Measurements from ENCODE around the gene ARHGEF33. TPM values are rescaled to one million over a fixed set of nuclear protein-coding genes. Genes with fewer than 3 reads are reported as not detected.

ARHGEF33 gene
- total RNA-seq, 1 donor from 2014 or later: 1.1 TPM

GRCh38 chr2:38892819-38893218 is 3.1 kb downstream of the ARHGEF33 start:
- DNase-seq (ENCODE audit: low read depth, low spot score): no peak
- Mint-ChIP-seq H3K4me3 (no peak overlapping the region), H3K36me3 (ENCODE audit: low read depth) (no peaks in the 10 kb centered on the region), H3K4me1 (no peaks in the 10 kb centered on the region), H3K27me3 (ENCODE audit: low read depth) (no peaks in the 10 kb centered on the region), H3K9me3 (no peaks in the 10 kb centered on the region), H3K27ac (ENCODE audit: unreplicated experiment) (no peak overlapping the region)
- TF ChIP-seq CTCF (conservative IDR thresholded peaks at IDR 0.05): no peak

GRCh38 chr2:38898256-38898655 is 8.6 kb downstream of the ARHGEF33 start:
- DNase-seq (ENCODE audit: low read depth, low spot score): no peak
- Mint-ChIP-seq H3K4me1 (no peaks in the 10 kb centered on the region), H3K27ac (ENCODE audit: unreplicated experiment) (no peak overlapping the region), H3K4me3 (no peak overlapping the region), H3K9me3 (no peaks in the 10 kb centered on the region), H3K36me3 (ENCODE audit: low read depth) (no peaks in the 10 kb centered on the region), H3K27me3 (ENCODE audit: low read depth) (no peaks in the 10 kb centered on the region)
- no peak for TF ChIP-seq CTCF (conservative IDR thresholded peaks at IDR 0.05)

- no peak for DNase-seq (ENCODE audit: low read depth, low spot score)
- no peaks in the 10 kb centered on the region for H3K4me1 Mint-ChIP-seq
- no peaks in the 10 kb centered on the region for H3K27me3 Mint-ChIP-seq (ENCODE audit: low read depth)
- H3K27ac Mint-ChIP-seq (ENCODE audit: unreplicated experiment): no peak overlapping the region
- no peak for TF ChIP-seq CTCF (conservative IDR thresholded peaks at IDR 0.05)
- H3K4me3 Mint-ChIP-seq: no peak overlapping the region
- no peaks in the 10 kb centered on the region for H3K9me3 Mint-ChIP-seq
- H3K36me3 Mint-ChIP-seq (ENCODE audit: low read depth): no peaks in the 10 kb centered on the region
Observed at GRCh38 chr2:38900726-38901125, 11.1 kb downstream of the ARHGEF33 start.

GRCh38 chr2:38905251-38905650 is 15.6 kb downstream of the ARHGEF33 start:
- Mint-ChIP-seq H3K9me3 (no peaks in the 10 kb centered on the region), H3K4me3 (no peak overlapping the region), H3K27me3 (ENCODE audit: low read depth) (no peaks in the 10 kb centered on the region), H3K4me1 (no peaks in the 10 kb centered on the region), H3K27ac (ENCODE audit: unreplicated experiment) (no peak overlapping the region), H3K36me3 (ENCODE audit: low read depth) (no peaks in the 10 kb centered on the region)
- DNase-seq (ENCODE audit: low read depth, low spot score): no peak
- TF ChIP-seq CTCF (conservative IDR thresholded peaks at IDR 0.05): no peak

- Mint-ChIP-seq H3K27me3 (ENCODE audit: low read depth) (no peaks in the 10 kb centered on the region), H3K9me3 (no peaks in the 10 kb centered on the region), H3K27ac (ENCODE audit: unreplicated experiment) (no peak overlapping the region), H3K4me1 (no peaks in the 10 kb centered on the region), H3K36me3 (ENCODE audit: low read depth) (no peaks in the 10 kb centered on the region), H3K4me3 (no peak overlapping the region)
- no peak for DNase-seq (ENCODE audit: low read depth, low spot score)
- TF ChIP-seq CTCF (conservative IDR thresholded peaks at IDR 0.05): no peak
Observed at GRCh38 chr2:38907242-38907641, 17.6 kb downstream of the ARHGEF33 start.

Data from neural crest cell (in vitro differentiated cells).